ENCODE measurements around the gene ARMC5.

DNA sequence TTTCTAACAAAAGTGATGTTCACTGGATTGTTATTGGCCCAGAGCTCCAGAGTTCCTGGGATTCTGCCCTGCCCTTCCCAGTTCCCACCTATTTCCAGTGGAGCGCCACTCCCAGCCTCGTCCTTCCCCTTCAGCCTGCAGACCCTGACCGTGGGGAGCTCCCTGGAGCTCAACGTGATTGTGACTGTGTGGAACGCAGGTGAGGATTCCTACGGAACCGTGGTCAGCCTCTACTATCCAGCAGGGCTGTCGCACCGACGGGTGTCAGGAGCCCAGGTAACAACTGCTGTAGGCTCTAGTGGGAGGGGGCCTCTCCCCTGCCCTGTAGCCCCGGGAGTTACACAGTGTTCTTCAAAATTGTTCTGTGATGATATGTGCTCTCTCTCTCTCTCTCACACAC, 42.9 kb upstream of the ARMC5 start:
- TF ChIP-seq CTCF (IDR thresholded peaks at IDR 0.05; ENCODE audit: insufficient read depth, low read depth, low read length) (no peak), EZH2 (IDR thresholded peaks at IDR 0.05; ENCODE audit: insufficient read depth, low read length) (no peak)
